ENCODE measurements around the gene GNE. TPM values are rescaled to one million over a fixed set of nuclear protein-coding genes. Genes with fewer than 3 reads are reported as not detected.
A peak's percentile ranks its signal among the peaks of the same experiment; 100 is the strongest.
"Not testable (repeated sequence)": the region's sequence is repeated elsewhere in the genome, so short reads cannot be mapped to it uniquely, and the experiment has no call there.

GNE gene
- total RNA-seq, 2 donors from 2014 or later = 150 to 190 TPM

GRCh38 chr9:36297798-36298197, 39.5 kb upstream of the GNE start:
- TF ChIP-seq CTCF (IDR thresholded peaks at IDR 0.05) = no peak
- intact Hi-C loops (cut with DNase I) = no loop called here
- DNase-seq = no peak
- Histone ChIP-seq H3K27me3 (no peaks in the 10 kb centered on the region), H3K9ac (ENCODE audit: low read depth in 2 of 2, low read length in 2 of 2) (no peak overlapping the region), H3K4me3 (no peak overlapping the region), H3K4me1 (peaks cover 4% of the 10 kb centered on the region), H3K9me3 (no peaks in the 10 kb centered on the region), H3K27ac (peak overlapping the region; percentile 90), H3K36me3 (no peaks in the 10 kb centered on the region)

GRCh38 chr9:36294996-36295395, 36.7 kb upstream of the GNE start:
- intact Hi-C loops (cut with DNase I); H3K9me3 ChIP-seq; H3K4me1 ChIP-seq; H3K27me3 ChIP-seq; DNase-seq; H3K4me3 ChIP-seq; H3K36me3 ChIP-seq: not testable (repeated sequence)
- Histone ChIP-seq H3K9ac (ENCODE audit: low read depth in 2 of 2, low read length in 2 of 2) (peak overlapping the region in 1 of 2 donors; percentile 24), H3K27ac (peak overlapping the region; percentile 90)

GRCh38 chr9:36293918-36294317, 35.7 kb upstream of the GNE start:
- Histone ChIP-seq H3K36me3 (no peaks in the 10 kb centered on the region), H3K27me3 (no peaks in the 10 kb centered on the region), H3K4me1 (peaks cover 4% of the 10 kb centered on the region), H3K9me3 (no peaks in the 10 kb centered on the region), H3K9ac (ENCODE audit: low read depth in 2 of 2, low read length in 2 of 2) (no peak overlapping the region), H3K27ac (no peak overlapping the region), H3K4me3 (no peak overlapping the region)
- no peak for DNase-seq
- no peak for TF ChIP-seq CTCF (IDR thresholded peaks at IDR 0.05)
- intact Hi-C loops (cut with DNase I) = no loop called here

- no peak for DNase-seq
- peaks cover 4% of the 10 kb centered on the region for H3K4me1 ChIP-seq
- H3K9ac ChIP-seq (ENCODE audit: low read depth in 2 of 2, low read length in 2 of 2) = no peak overlapping the region
- intact Hi-C loops (cut with DNase I) = no loop called here
- H3K36me3 ChIP-seq = no peaks in the 10 kb centered on the region
- H3K4me3 ChIP-seq = no peak overlapping the region
- H3K27me3 ChIP-seq = no peaks in the 10 kb centered on the region
- H3K9me3 ChIP-seq = no peaks in the 10 kb centered on the region
- no peak overlapping the region for H3K27ac ChIP-seq
- TF ChIP-seq CTCF (IDR thresholded peaks at IDR 0.05) = no peak
Measured at GRCh38 chr9:36293171-36293570, 34.9 kb upstream of the GNE start.

GRCh38 chr9:36292641-36293040, 34.4 kb upstream of the GNE start:
- no peaks in the 10 kb centered on the region for H3K27me3 ChIP-seq
- DNase-seq = no peak
- TF ChIP-seq CTCF (IDR thresholded peaks at IDR 0.05) = no peak
- H3K36me3 ChIP-seq = no peaks in the 10 kb centered on the region
- intact Hi-C loops (cut with DNase I) = no loop called here
- no peak overlapping the region for H3K9ac ChIP-seq (ENCODE audit: low read depth in 2 of 2, low read length in 2 of 2)
- H3K4me3 ChIP-seq = no peak overlapping the region
- no peaks in the 10 kb centered on the region for H3K9me3 ChIP-seq
- peaks cover 4% of the 10 kb centered on the region for H3K4me1 ChIP-seq
- no peak overlapping the region for H3K27ac ChIP-seq

GRCh38 chr9:36290996-36291395, 32.7 kb upstream of the GNE start:
- intact Hi-C loops (cut with DNase I) = no loop called here
- no peak overlapping the region for H3K27ac ChIP-seq
- no peak overlapping the region for H3K4me3 ChIP-seq

More at GRCh38 chr9:36290996-36291395, 32.7 kb upstream of the GNE start:
- Histone ChIP-seq H3K4me1 (peaks cover 4% of the 10 kb centered on the region), H3K27me3 (no peaks in the 10 kb centered on the region), H3K9me3 (no peaks in the 10 kb centered on the region), H3K9ac (ENCODE audit: low read depth in 2 of 2, low read length in 2 of 2) (no peak overlapping the region), H3K36me3 (no peaks in the 10 kb centered on the region)
- TF ChIP-seq CTCF (IDR thresholded peaks at IDR 0.05) = no peak
- no peak for DNase-seq

All from colonic mucosa (tissue), 4 donors.